Measurements from ENCODE around the gene MTMR2. TPM values are rescaled to one million over a fixed set of nuclear protein-coding genes. Genes with fewer than 3 reads are reported as not detected.

MTMR2 gene
- polyA plus RNA-seq, 1 donor from 2014 or later, result 30.9 TPM

DNA sequence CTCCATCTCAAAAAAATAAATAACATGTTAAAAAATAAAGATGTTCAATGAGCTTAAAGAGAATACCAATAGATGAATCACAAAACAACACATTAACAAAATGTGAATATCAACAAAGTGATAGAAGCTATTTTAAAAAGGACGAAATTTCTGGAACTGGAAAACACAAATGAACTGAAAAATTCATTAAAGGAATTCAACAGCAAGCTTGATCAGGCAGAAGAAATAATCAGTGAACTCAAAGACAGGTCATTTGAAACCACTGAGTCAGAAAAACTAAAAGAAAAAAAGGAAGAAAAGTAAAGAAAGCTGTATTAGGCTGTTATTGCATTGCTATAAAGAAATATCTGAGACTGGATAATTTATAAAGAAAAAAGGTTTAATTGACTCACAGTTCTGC is 7.0 kb upstream of the MTMR2 start:
- no peak overlapping the region for H2AFZ ChIP-seq (ENCODE audit: low read depth, low read length)
- H3K9me2 ChIP-seq (ENCODE audit: insufficient read depth, low read length), result no peaks in the 10 kb centered on the region
- H3K79me2 ChIP-seq (replicated peaks; ENCODE audit: insufficient read depth, low read length), result no peaks in the 10 kb centered on the region
- H3K4me2 ChIP-seq (ENCODE audit: low read length), result no peak overlapping the region
- H4K20me1 ChIP-seq (ENCODE audit: insufficient read depth), result no peaks in the 10 kb centered on the region
- H3K4me3 ChIP-seq (ENCODE audit: low read length), result no peak overlapping the region
- H3K9me3 ChIP-seq (ENCODE audit: low read length), result no peaks in the 10 kb centered on the region
- H3K27me3 ChIP-seq (ENCODE audit: insufficient read depth, low read depth, low read length), result no peaks in the 10 kb centered on the region
- no peaks in the 10 kb centered on the region for H3K36me3 ChIP-seq (ENCODE audit: insufficient read depth, low read length)
- H3K9ac ChIP-seq (ENCODE audit: low read length), result no peak overlapping the region
- H3K27ac ChIP-seq (ENCODE audit: low read length), result no peak overlapping the region
- no peaks in the 10 kb centered on the region for H3F3A ChIP-seq (ENCODE audit: insufficient read depth, low read length, poor library complexity, severe bottlenecking)
- TF ChIP-seq EZH2 (IDR thresholded peaks at IDR 0.05; ENCODE audit: borderline replicate concordance, insufficient read depth, low read length, poor library complexity, severe bottlenecking) (no peak), TAF1 (IDR thresholded peaks at IDR 0.05; ENCODE audit: low read depth) (no peak), EP300 (conservative IDR thresholded peaks at IDR 0.05; ENCODE audit: poor library complexity, severe bottlenecking) (no peak), POLR2AphosphoS5 (IDR thresholded peaks at IDR 0.05) (no peak), MXI1 (conservative IDR thresholded peaks at IDR 0.05; ENCODE audit: poor library complexity, severe bottlenecking) (no peak), SMC3 (conservative IDR thresholded peaks at IDR 0.05; ENCODE audit: poor library complexity) (no peak), RAD21 (conservative IDR thresholded peaks at IDR 0.05) (no peak)
- TF ChIP-seq, protein P1, sequence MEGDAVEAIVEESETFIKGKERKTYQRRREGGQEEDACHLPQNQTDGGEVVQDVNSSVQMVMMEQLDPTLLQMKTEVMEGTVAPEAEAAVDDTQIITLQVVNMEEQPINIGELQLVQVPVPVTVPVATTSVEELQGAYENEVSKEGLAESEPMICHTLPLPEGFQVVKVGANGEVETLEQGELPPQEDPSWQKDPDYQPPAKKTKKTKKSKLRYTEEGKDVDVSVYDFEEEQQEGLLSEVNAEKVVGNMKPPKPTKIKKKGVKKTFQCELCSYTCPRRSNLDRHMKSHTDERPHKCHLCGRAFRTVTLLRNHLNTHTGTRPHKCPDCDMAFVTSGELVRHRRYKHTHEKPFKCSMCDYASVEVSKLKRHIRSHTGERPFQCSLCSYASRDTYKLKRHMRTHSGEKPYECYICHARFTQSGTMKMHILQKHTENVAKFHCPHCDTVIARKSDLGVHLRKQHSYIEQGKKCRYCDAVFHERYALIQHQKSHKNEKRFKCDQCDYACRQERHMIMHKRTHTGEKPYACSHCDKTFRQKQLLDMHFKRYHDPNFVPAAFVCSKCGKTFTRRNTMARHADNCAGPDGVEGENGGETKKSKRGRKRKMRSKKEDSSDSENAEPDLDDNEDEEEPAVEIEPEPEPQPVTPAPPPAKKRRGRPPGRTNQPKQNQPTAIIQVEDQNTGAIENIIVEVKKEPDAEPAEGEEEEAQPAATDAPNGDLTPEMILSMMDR (IDR thresholded peaks at IDR 0.05; ENCODE audit: poor library complexity, severe bottlenecking), result no peak
- TF ChIP-seq, protein P2, sequence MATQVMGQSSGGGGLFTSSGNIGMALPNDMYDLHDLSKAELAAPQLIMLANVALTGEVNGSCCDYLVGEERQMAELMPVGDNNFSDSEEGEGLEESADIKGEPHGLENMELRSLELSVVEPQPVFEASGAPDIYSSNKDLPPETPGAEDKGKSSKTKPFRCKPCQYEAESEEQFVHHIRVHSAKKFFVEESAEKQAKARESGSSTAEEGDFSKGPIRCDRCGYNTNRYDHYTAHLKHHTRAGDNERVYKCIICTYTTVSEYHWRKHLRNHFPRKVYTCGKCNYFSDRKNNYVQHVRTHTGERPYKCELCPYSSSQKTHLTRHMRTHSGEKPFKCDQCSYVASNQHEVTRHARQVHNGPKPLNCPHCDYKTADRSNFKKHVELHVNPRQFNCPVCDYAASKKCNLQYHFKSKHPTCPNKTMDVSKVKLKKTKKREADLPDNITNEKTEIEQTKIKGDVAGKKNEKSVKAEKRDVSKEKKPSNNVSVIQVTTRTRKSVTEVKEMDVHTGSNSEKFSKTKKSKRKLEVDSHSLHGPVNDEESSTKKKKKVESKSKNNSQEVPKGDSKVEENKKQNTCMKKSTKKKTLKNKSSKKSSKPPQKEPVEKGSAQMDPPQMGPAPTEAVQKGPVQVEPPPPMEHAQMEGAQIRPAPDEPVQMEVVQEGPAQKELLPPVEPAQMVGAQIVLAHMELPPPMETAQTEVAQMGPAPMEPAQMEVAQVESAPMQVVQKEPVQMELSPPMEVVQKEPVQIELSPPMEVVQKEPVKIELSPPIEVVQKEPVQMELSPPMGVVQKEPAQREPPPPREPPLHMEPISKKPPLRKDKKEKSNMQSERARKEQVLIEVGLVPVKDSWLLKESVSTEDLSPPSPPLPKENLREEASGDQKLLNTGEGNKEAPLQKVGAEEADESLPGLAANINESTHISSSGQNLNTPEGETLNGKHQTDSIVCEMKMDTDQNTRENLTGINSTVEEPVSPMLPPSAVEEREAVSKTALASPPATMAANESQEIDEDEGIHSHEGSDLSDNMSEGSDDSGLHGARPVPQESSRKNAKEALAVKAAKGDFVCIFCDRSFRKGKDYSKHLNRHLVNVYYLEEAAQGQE (IDR thresholded peaks at IDR 0.05; ENCODE audit: borderline replicate concordance), result no peak

DNA sequence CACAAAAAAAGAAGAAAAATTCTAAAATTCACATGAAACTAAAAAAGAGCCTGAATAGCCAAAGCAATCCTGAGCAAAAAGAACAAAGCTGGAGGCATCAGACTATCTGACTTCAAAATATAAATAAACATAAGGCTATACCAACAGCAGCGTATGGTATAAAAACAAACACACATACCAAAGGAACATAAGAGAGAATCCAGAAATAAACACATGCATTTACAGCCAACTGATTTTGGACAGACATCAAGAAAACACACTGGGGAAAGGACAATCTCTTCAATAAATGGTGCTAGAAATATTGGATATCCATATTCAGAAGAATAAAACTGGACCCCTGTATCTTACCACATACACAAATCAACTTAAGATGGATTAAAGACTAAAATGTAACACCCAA is 2.8 kb upstream of the MTMR2 start:
- peaks cover 23% of the 10 kb centered on the region for H3K79me2 ChIP-seq (replicated peaks; ENCODE audit: insufficient read depth, low read length)
- H3K9me3 ChIP-seq (ENCODE audit: low read length), result no peaks in the 10 kb centered on the region

More for the DNA sequence above, 2.8 kb upstream of the MTMR2 start:
- no peak for TF ChIP-seq EZH2 (IDR thresholded peaks at IDR 0.05; ENCODE audit: borderline replicate concordance, insufficient read depth, low read length, poor library complexity, severe bottlenecking)
- no peak for TF ChIP-seq TAF1 (IDR thresholded peaks at IDR 0.05; ENCODE audit: low read depth)
- TF ChIP-seq EP300 (conservative IDR thresholded peaks at IDR 0.05; ENCODE audit: poor library complexity, severe bottlenecking), result no peak
- TF ChIP-seq POLR2AphosphoS5 (IDR thresholded peaks at IDR 0.05), result no peak
- TF ChIP-seq RAD21 (conservative IDR thresholded peaks at IDR 0.05), result no peak
- TF ChIP-seq, protein P2 (IDR thresholded peaks at IDR 0.05; ENCODE audit: borderline replicate concordance), result no peak
- no peak for TF ChIP-seq MXI1 (conservative IDR thresholded peaks at IDR 0.05; ENCODE audit: poor library complexity, severe bottlenecking)
- no peak overlapping the region for H2AFZ ChIP-seq (ENCODE audit: low read depth, low read length)
- H3K9ac ChIP-seq (ENCODE audit: low read length), result no peak overlapping the region
- no peaks in the 10 kb centered on the region for H3K27me3 ChIP-seq (ENCODE audit: insufficient read depth, low read depth, low read length)
- H3K9me2 ChIP-seq (ENCODE audit: insufficient read depth, low read length), result no peaks in the 10 kb centered on the region
- no peaks in the 10 kb centered on the region for H3K36me3 ChIP-seq (ENCODE audit: insufficient read depth, low read length)
- H4K20me1 ChIP-seq (ENCODE audit: insufficient read depth), result no peaks in the 10 kb centered on the region
- H3K4me3 ChIP-seq (ENCODE audit: low read length), result no peak overlapping the region
- no peaks in the 10 kb centered on the region for H3F3A ChIP-seq (ENCODE audit: insufficient read depth, low read length, poor library complexity, severe bottlenecking)
- no peak overlapping the region for H3K27ac ChIP-seq (ENCODE audit: low read length)
- no peak overlapping the region for H3K4me2 ChIP-seq (ENCODE audit: low read length)
